ENCODE measurements around the gene MEP1A.

GRCh38 chr6:46819561-46819960, 26.4 kb downstream of the MEP1A start:
- TF ChIP-seq CTCF (conservative IDR thresholded peaks at IDR 0.05; ENCODE audit: low read length) (no peak), EZH2phosphoT487 (IDR thresholded peaks at IDR 0.05; ENCODE audit: borderline replicate concordance) (no peak)
